Subcutaneous adipose tissue (tissue), 4 donors: ENCODE results near the gene PANX1. TPM values are rescaled to one million over a fixed set of nuclear protein-coding genes. Genes with fewer than 3 reads are reported as not detected.

Experiments
- CTCF ChIP-seq: fragments of 450-650 bp; IDR thresholded peaks from one replicate; pipeline ENCODE4 v1.5.1; 2016; ENCODE audit warnings: low read depth, mild to moderate bottlenecking, control low read depth, antibody characterized with exemption, moderate library complexity
- total RNA-seq, 4 donors: library from RNA; depleted of rRNA; stranded (reverse); fragments of >200 nt; gene quantifications; one replicate each; pipeline ENCODE4 v1.1.0, GENCODE V29; 2016

The PANX1 gene
- total RNA-seq, 4 donors from 2014 or later = 8.9 to 20.3 (median 19.6) TPM

- no peak for TF ChIP-seq CTCF
These were observed 1.8 kb downstream of the PANX1 start for GRCh38 chr11:94130298-94131046.

DNA sequence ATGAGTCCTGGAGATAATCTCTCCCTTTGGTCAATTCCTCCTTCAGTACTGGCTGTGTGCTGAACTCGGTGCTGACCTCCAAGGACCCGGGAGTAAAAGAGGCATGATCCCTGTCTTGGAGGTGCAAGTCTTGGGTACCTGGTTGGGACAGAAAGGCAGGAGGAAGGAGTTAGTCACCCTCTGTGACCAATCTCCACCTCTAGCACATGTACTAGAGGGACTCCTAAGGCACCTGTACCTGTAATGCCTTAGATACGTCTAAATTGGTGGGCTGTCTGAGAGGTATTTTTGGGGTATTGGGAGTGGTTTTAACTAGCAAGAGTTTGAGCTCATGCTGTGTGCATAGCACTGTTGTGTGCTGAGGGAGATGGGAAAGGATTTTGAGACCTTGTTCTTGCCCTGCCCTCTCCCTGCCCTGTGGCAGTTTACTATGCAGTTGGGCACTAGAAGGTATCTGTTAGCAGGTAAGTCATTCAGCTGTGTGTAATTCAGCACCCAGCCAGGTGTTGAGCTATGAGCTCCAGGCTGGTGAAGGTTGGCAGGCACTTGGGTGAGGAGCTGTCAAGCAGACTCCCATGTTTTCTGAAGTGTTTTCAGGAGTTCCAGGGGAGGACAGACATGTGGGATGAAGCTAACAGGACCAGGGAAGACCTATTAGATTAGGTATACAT is 2.5 kb downstream of the PANX1 start:
- no peak for TF ChIP-seq CTCF

DNA sequence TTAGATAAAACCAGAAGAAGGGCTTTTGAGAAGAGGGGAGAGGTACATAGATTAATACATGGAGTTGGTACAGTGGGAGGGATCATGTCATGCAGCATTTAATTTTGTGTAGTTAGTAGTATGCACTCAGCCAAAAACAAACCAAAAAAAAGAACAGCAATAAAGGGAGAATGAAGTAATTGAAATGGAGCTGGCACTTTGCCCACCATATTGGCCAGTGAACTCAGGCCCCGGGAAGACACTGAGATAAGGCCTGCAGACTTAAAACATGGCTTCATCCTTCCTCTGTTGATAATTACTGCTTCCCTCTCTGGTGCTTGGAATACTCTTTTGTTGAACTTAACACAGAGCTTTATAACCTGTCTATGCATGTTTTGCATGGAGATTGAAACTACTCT is 3.1 kb downstream of the PANX1 start:
- TF ChIP-seq CTCF = no peak

- no peak for TF ChIP-seq CTCF
These were observed 3.5 kb downstream of the PANX1 start for GRCh38 chr11:94132152-94132558.

DNA sequence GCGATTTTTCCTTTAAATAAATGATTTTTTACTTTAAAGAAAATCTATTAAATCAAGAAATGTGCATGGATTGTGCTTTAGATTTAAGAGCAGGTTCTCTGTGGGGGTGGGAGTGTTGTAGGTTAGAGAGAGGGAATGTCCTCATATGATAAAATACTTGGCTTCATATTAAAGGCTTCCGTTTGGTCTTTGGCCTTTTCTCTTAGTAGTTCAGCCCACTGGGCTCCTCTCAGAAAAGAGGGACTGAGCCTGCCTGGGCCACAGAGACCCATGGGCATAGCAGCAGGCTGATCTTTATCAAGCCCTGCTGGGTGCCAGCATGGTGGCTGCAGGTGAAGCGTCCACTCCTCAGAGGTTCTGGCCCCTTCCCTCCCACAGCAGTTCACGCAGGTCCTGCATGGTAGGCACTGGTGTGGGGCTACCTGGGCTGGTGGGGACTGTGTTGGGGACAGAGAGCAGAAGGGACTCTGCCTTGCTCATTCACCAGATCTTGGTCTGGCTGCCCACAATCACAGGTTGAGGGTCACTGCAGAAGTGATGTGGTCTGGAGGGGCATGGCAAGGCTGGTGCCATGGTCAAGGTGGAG is 4.3 kb downstream of the PANX1 start:
- no peak for TF ChIP-seq CTCF

- TF ChIP-seq CTCF = no peak
These were observed 5.1 kb downstream of the PANX1 start for GRCh38 chr11:94133752-94134151.
